ENCODE data around the gene FAM167B.

The FAM167B gene

GRCh38 chr1:32246888-32247273 is at the start of gene FAM167B:
TSS of gene FAM167B (plus strand) at chr1:32247222. CDS start at chr1:32247422, 200 bp downstream.
- TF ChIP-seq, protein P1, sequence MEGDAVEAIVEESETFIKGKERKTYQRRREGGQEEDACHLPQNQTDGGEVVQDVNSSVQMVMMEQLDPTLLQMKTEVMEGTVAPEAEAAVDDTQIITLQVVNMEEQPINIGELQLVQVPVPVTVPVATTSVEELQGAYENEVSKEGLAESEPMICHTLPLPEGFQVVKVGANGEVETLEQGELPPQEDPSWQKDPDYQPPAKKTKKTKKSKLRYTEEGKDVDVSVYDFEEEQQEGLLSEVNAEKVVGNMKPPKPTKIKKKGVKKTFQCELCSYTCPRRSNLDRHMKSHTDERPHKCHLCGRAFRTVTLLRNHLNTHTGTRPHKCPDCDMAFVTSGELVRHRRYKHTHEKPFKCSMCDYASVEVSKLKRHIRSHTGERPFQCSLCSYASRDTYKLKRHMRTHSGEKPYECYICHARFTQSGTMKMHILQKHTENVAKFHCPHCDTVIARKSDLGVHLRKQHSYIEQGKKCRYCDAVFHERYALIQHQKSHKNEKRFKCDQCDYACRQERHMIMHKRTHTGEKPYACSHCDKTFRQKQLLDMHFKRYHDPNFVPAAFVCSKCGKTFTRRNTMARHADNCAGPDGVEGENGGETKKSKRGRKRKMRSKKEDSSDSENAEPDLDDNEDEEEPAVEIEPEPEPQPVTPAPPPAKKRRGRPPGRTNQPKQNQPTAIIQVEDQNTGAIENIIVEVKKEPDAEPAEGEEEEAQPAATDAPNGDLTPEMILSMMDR (IDR thresholded peaks at IDR 0.05; ENCODE audit: control insufficient read depth, extremely low read depth, insufficient read depth) = no peak
- DNase-seq (ENCODE audit: low read depth) = no peak
- no peak within 1 kb of the TSS for H3K4me3 ChIP-seq (ENCODE audit: low read depth, low read length)

- DNase-seq (ENCODE audit: low read depth) = no peak
- H3K4me3 ChIP-seq (ENCODE audit: low read depth, low read length) = no peak overlapping the region
- TF ChIP-seq, protein P1 (IDR thresholded peaks at IDR 0.05; ENCODE audit: control insufficient read depth, extremely low read depth, insufficient read depth) = no peak
Observed at GRCh38 chr1:32197837-32198236, 49.2 kb upstream of the FAM167B start.

GRCh38 chr1:32198237-32199042 is 48.6 kb upstream of the FAM167B start:
- no peak overlapping the region for H3K4me3 ChIP-seq (ENCODE audit: low read depth, low read length)
- TF ChIP-seq, protein P1 (IDR thresholded peaks at IDR 0.05; ENCODE audit: control insufficient read depth, extremely low read depth, insufficient read depth) = no peak
- DNase-seq (ENCODE audit: low read depth) = no peak

GRCh38 chr1:32199043-32199716 is 47.8 kb upstream of the FAM167B start:
- TF ChIP-seq, protein P1 (IDR thresholded peaks at IDR 0.05; ENCODE audit: control insufficient read depth, extremely low read depth, insufficient read depth) = no peak
- no peak overlapping the region for H3K4me3 ChIP-seq (ENCODE audit: low read depth, low read length)
- no peak for DNase-seq (ENCODE audit: low read depth)

- DNase-seq (ENCODE audit: low read depth) = no peak
- TF ChIP-seq, protein P1 (IDR thresholded peaks at IDR 0.05; ENCODE audit: control insufficient read depth, extremely low read depth, insufficient read depth) = no peak
- peak overlapping the region; percentile 69 for H3K4me3 ChIP-seq (ENCODE audit: low read depth, low read length)
Observed at GRCh38 chr1:32199717-32200072, 47.3 kb upstream of the FAM167B start.

DNA sequence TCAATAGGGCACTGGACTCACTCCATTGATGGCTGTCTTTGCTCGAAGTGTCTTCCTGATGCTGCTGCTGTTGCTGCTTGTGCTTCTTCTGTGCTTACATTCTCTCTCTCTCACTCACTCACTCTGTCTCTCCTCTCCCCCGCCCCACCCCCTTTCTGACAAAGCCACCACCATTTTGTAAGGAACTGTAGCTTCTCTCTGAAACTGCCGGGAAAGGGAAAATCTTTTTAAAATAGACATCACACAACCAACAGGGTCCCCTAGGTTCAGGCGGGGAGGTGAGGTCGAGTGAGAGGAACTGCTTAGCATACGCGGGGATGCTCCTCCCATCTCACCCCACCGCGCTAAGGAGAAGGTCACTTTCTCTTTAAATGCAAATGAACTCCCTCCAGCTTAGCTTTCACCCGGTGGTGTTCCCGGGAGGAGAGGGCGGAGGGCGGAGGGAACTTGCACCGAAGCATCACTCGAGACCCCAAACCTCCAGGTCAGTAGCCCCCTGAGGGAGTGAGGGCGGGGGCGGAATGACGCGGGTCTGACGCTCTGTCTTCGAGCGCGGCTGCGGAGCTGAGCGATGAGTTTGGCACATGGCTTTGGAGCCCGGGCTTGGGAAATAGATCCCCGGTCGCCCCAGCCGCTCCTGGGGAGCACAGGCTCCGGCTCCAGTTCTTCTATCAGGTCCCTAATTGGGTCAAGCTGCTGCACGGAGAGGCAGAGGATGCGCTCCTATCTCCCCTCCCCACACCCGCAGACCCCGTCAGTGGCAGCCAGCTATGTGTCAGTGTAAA is 46.6 kb upstream of the FAM167B start, which contains the start of gene CCDC28B:
Gene CCDC28B (plus strand): TSS at position 370 of the 785 bp plus-strand sequence. CDS start 1,341 bp downstream, outside the sequence.
- peak within 1 kb of the TSS; percentile 69 for H3K4me3 ChIP-seq (ENCODE audit: low read depth, low read length)
- no peak for DNase-seq (ENCODE audit: low read depth)
- TF ChIP-seq, protein P1 (IDR thresholded peaks at IDR 0.05; ENCODE audit: control insufficient read depth, extremely low read depth, insufficient read depth) = no peak
